ENCODE measurements around the gene MYDGF. TPM values are rescaled to one million over a fixed set of nuclear protein-coding genes. Genes with fewer than 3 reads are reported as not detected.

Gene MYDGF
- total RNA-seq, 1 experiment from 2014 or later: 188 TPM

DNA sequence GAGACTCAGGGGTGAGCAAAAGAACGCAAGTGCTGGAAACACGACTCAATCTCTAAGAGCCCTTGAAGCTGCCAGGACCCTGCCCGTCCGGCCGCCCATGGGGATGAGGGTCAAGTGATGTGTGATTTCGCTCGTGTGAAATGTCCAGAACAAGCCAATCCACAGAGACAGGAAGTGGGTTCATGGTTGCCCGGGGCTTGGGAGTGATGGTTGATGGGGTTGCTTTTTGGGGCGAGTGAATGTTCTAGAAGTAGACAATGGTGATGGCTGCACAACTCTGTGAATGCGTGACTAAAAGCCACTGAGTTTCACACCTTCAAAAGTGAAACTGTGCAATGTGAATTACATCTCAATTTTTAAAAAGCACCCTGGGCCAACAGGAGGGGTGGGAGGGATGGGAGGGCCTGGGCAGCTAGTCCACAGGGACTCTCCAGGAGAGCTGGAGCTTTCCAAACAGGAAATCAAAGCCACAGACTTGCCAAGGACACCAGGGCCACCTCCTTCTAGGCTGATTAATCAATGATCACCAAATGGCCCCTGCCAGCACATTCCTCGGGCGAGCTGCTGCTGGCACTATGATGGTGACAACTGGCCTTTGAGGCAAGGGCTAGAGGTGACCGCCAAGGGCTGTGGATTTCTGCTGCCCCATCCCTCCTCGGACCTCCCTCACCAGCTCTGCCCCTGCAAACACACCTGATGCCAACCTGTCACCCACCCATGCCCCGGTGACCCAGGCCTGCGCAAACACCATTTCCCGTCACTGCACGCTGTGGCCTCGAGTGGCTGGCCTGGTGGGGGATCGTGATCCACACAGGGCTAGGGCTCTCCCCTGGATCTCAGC is 39.5 kb upstream of the MYDGF start:
- H3K27me3 Mint-ChIP-seq (ENCODE audit: insufficient read depth, unreplicated experiment): no peaks in the 10 kb centered on the region
- BruUV-seq (replicated peaks): no TSS peak
- POLR2A ChIA-PET: interaction anchor here (0.7 to 0.9 kb wide), 2 partner anchors 13 kb away, joined by 3 read pairs; no protein-coding TSS in a partner anchor
- intact Hi-C loops (cut with micrococcal nuclease): no loop called here
- CTCF ChIA-PET: interaction anchor here (0.5 to 0.7 kb wide), 3 partner anchors 15 to 674 kb away, joined by 3 to 5 read pairs (median 3); no protein-coding TSS in a partner anchor
- TF ChIP-seq CTCF (IDR thresholded peaks at IDR 0.05; ENCODE audit: unreplicated experiment): no peak
- H3K4me3 Mint-ChIP-seq (ENCODE audit: unreplicated experiment): peak overlapping the region; percentile 8
- H3K4me1 Mint-ChIP-seq (ENCODE audit: insufficient read depth, unreplicated experiment): peaks cover 28% of the 10 kb centered on the region
- no peak for DNase-seq (ENCODE audit: unreplicated experiment)
- H3K36me3 Mint-ChIP-seq (ENCODE audit: insufficient read depth, unreplicated experiment): peaks cover 69% of the 10 kb centered on the region
- peak overlapping the region; percentile 70 for H3K27ac Mint-ChIP-seq (ENCODE audit: low read depth, unreplicated experiment)
- H3K9me3 Mint-ChIP-seq (ENCODE audit: unreplicated experiment): no peaks in the 10 kb centered on the region

GRCh38 chr19:4707956-4708650 is 38.0 kb upstream of the MYDGF start:
- no peak for TF ChIP-seq CTCF (IDR thresholded peaks at IDR 0.05; ENCODE audit: unreplicated experiment)
- no peaks in the 10 kb centered on the region for H3K9me3 Mint-ChIP-seq (ENCODE audit: unreplicated experiment)
- H3K4me3 Mint-ChIP-seq (ENCODE audit: unreplicated experiment): peak overlapping the region; percentile 41
- H3K27me3 Mint-ChIP-seq (ENCODE audit: insufficient read depth, unreplicated experiment): no peaks in the 10 kb centered on the region
- H3K36me3 Mint-ChIP-seq (ENCODE audit: insufficient read depth, unreplicated experiment): peaks cover 66% of the 10 kb centered on the region
- POLR2A ChIA-PET: interaction anchor here (1.0 to 1.9 kb wide), 5 partner anchors 12 to 263 kb away, joined by 3 to 7 read pairs (median 5); no protein-coding TSS in a partner anchor
- intact Hi-C loops (cut with micrococcal nuclease): no loop called here
- H3K4me1 Mint-ChIP-seq (ENCODE audit: insufficient read depth, unreplicated experiment): peaks cover 16% of the 10 kb centered on the region
- peak overlapping the region; percentile 70 for H3K27ac Mint-ChIP-seq (ENCODE audit: low read depth, unreplicated experiment)
- no TSS peak for BruUV-seq (replicated peaks)
- CTCF ChIA-PET: interaction anchor here (1.1 kb wide), 1 partner anchor 72 kb away, joined by 4 read pairs; no protein-coding TSS in a partner anchor
- DNase-seq (ENCODE audit: unreplicated experiment): peak; percentile 16

- peaks cover 66% of the 10 kb centered on the region for H3K36me3 Mint-ChIP-seq (ENCODE audit: insufficient read depth, unreplicated experiment)
- no peak overlapping the region for H3K4me3 Mint-ChIP-seq (ENCODE audit: unreplicated experiment)
- DNase-seq (ENCODE audit: unreplicated experiment): no peak
- no peak for TF ChIP-seq CTCF (IDR thresholded peaks at IDR 0.05; ENCODE audit: unreplicated experiment)
- intact Hi-C loops (cut with micrococcal nuclease): no loop called here
- no peaks in the 10 kb centered on the region for H3K27me3 Mint-ChIP-seq (ENCODE audit: insufficient read depth, unreplicated experiment)
- H3K4me1 Mint-ChIP-seq (ENCODE audit: insufficient read depth, unreplicated experiment): peaks cover 19% of the 10 kb centered on the region
- POLR2A ChIA-PET: interaction anchor here (0.5 to 1.9 kb wide), 6 partner anchors 11 to 264 kb away, joined by 3 to 7 read pairs (median 4); no protein-coding TSS in a partner anchor
- H3K9me3 Mint-ChIP-seq (ENCODE audit: unreplicated experiment): no peaks in the 10 kb centered on the region
- H3K27ac Mint-ChIP-seq (ENCODE audit: low read depth, unreplicated experiment): peak overlapping the region; percentile 70
- BruUV-seq (replicated peaks): no TSS peak
- CTCF ChIA-PET: interaction anchor here (1.1 kb wide), 1 partner anchor 71 kb away, joined by 4 read pairs; no protein-coding TSS in a partner anchor
These were observed 37.2 kb upstream of the MYDGF start for GRCh38 chr19:4707322-4707721.
